ENCODE data around the gene MYBPH.

GRCh38 chr1:203176273-203177035 lies 828 bp upstream of the MYBPH start:
- TF ChIP-seq CHD1 (IDR thresholded peaks at IDR 0.05; ENCODE audit: low read depth, low read length): no peak
- no peak for TF ChIP-seq NKRF (conservative IDR thresholded peaks at IDR 0.05)
- TF ChIP-seq CTCF (IDR thresholded peaks at IDR 0.05 in 2 of 3, conservative IDR thresholded peaks at IDR 0.05 in 1 of 3; ENCODE audit: control insufficient read depth in 2 of 3, extremely low read depth in 1 of 3, insufficient read depth in 1 of 3, low read depth in 3 of 3, low read length in 3 of 3): no peak
- TF ChIP-seq CBX5 (IDR thresholded peaks at IDR 0.05; ENCODE audit: low read depth): no peak
- no peak for TF ChIP-seq TCF7 (IDR thresholded peaks at IDR 0.05; ENCODE audit: borderline replicate concordance)
- no peak for TF ChIP-seq DPF2 (IDR thresholded peaks at IDR 0.05)
